Measurements from ENCODE around the gene CDK4. TPM values are rescaled to one million over a fixed set of nuclear protein-coding genes. Genes with fewer than 3 reads are reported as not detected.

Gene CDK4
- total and polyA plus RNA-seq, 2 of the 13 experiments (the other 11 are each of a cell fraction or from before 2014, with no cell fraction given) = 191 to 209 TPM

- Histone ChIP-seq H3K4me3 (replicated peaks in 1 of 3; ENCODE audit: insufficient read depth in 1 of 3, low read depth in 2 of 3, low read length in 3 of 3) (peak overlapping the region; percentile 20 to 42 (median 34); a peak in 4 of 6 replicates), H3K4me1 (ENCODE audit: insufficient read depth, low read length) (peaks cover 43% of the 10 kb centered on the region), H3K9me3 (ENCODE audit: low read length) (no peaks in the 10 kb centered on the region), H3K27me3 (ENCODE audit: control insufficient read depth in 1 of 2, insufficient read depth in 2 of 2, low read length in 2 of 2) (no peaks in the 10 kb centered on the region; a peak in 1 of 5 replicates), H3K4me2 (ENCODE audit: low read depth, low read length) (peak overlapping the region; percentile 69), H2AFZ (ENCODE audit: low read length) (no peak overlapping the region), H3K27ac (ENCODE audit: extremely low read length, insufficient read depth, low read length) (peak overlapping the region; percentile 30), H3K79me2 (ENCODE audit: insufficient read depth, low read length) (peaks cover 24% of the 10 kb centered on the region), H3K9ac (ENCODE audit: insufficient read depth, low read depth, low read length) (peak overlapping the region; percentile 24), H4K20me1 (ENCODE audit: insufficient read depth, low read length) (0 out of 2 replicates have a peak, but pooled peaks cover 5% of the 10 kb centered on the region), H3K36me3 (replicated peaks in 1 of 2; ENCODE audit: control insufficient read depth in 1 of 2, insufficient read depth in 2 of 2, low read length in 2 of 2) (peaks cover 10 to 23% of the 10 kb centered on the region in 2 experiments; a peak in 4 of 5 replicates)
- ChIA-PET CTCF (ENCODE audit: low intra/inter-chr PET ratio, low total read pairs) (no interaction called here), POLR2A (interaction anchor here (0.6 to 1.1 kb wide), 7 partner anchors 8 to 94 kb away, joined by 3 to 4 read pairs (median 3); partner anchors contain the start of genes CTDSP2, EEF1AKMT3, METTL1 and OS9)
- DNase-seq (ENCODE audit: low spot score) = no peak
- 0% methylated on average over 3 of the region's 5 CpGs for WGBS (ENCODE audit: low lambda C conversion rate)
- no TSS peak for BruUV-seq (replicated peaks)
- in situ Hi-C loops (cut with HindIII; ENCODE audit: extremely low pct_ligation_motif_present, low pct_unique_long_range_greater_than_20kb) = no loop called here
- TF ChIP-seq SAFB2 (CRISPR knock-in tag; IDR thresholded peaks at IDR 0.05; ENCODE audit: borderline replicate concordance, low read depth) = 0 out of 2 replicates have a peak, but pooled peaks have one; percentile 2
- no peak for TF ChIP-seq MEIS2 (CRISPR knock-in tag; IDR thresholded peaks at IDR 0.05)
- TF ChIP-seq CBX1 (IDR thresholded peaks at IDR 0.05; ENCODE audit: low read depth) = peak; percentile 10
- TF ChIP-seq ZNF460 (CRISPR knock-in tag; IDR thresholded peaks at IDR 0.05; ENCODE audit: borderline replicate concordance) = no peak
- peak; percentile 74 for ATAC-seq
- intact Hi-C loops (cut with micrococcal nuclease; ENCODE audit: unreplicated experiment) = loop anchor here (1.0 kb wide), 1 partner anchor 8 kb away; no protein-coding TSS in a partner anchor
- no peak for FAIRE-seq
Measured at GRCh38 chr12:57752668-57753000, 524 bp upstream of the CDK4 start.

GRCh38 chr12:57751432-57751787 lies 700 bp downstream of the CDK4 start:
- no peaks in the 10 kb centered on the region for H3K9me3 ChIP-seq (ENCODE audit: low read length)
- intact Hi-C loops (cut with micrococcal nuclease; ENCODE audit: unreplicated experiment) (no loop called here), in situ Hi-C loops (cut with HindIII; ENCODE audit: extremely low pct_ligation_motif_present, low pct_unique_long_range_greater_than_20kb) (no loop called here)
- peak overlapping the region; percentile 87 for H3K27ac ChIP-seq (ENCODE audit: extremely low read length, insufficient read depth, low read length)
- ChIA-PET POLR2A (interaction anchor here (1.1 kb wide), 1 partner anchor 16 kb away, joined by 3 read pairs; no protein-coding TSS in a partner anchor), CTCF (ENCODE audit: low intra/inter-chr PET ratio, low total read pairs) (no interaction called here)
- H4K20me1 ChIP-seq (ENCODE audit: insufficient read depth, low read length) = 0 out of 2 replicates have a peak, but pooled peaks cover 5% of the 10 kb centered on the region
- WGBS (ENCODE audit: low lambda C conversion rate) = 3% methylated on average over 8 of the region's 8 CpGs
- peak overlapping the region; percentile 72 to 87 (median 78) for H3K4me3 ChIP-seq (replicated peaks in 1 of 3; ENCODE audit: insufficient read depth in 1 of 3, low read depth in 2 of 3, low read length in 3 of 3)
- DNase-seq (ENCODE audit: low spot score) (no peak), ATAC-seq (peak; percentile 3), FAIRE-seq (no peak)
- no peak overlapping the region for H2AFZ ChIP-seq (ENCODE audit: low read length)
- peaks cover 40% of the 10 kb centered on the region for H3K4me1 ChIP-seq (ENCODE audit: insufficient read depth, low read length)
- H3K4me2 ChIP-seq (ENCODE audit: low read depth, low read length) = peak overlapping the region; percentile 98
- no TSS peak for BruUV-seq (replicated peaks)
- H3K79me2 ChIP-seq (ENCODE audit: insufficient read depth, low read length) = peaks cover 23% of the 10 kb centered on the region
- peak overlapping the region; percentile 96 for H3K9ac ChIP-seq (ENCODE audit: insufficient read depth, low read depth, low read length)
- 0 out of 2 replicates have a peak, but pooled peaks have one; percentile 35 for TF ChIP-seq SSRP1 (CRISPR knock-in tag; IDR thresholded peaks at IDR 0.05)
- TF ChIP-seq POLR2A (IDR thresholded peaks at IDR 0.05; ENCODE audit: insufficient read depth in 1 of 2, low read depth in 2 of 2, low read length in 2 of 2) = 0 out of 4 replicates have a peak, but pooled peaks of 1 of the 2 experiments have one; percentile 6
- no peak for TF ChIP-seq ZNF253 (CRISPR knock-in tag; IDR thresholded peaks at IDR 0.05; ENCODE audit: borderline replicate concordance)
- TF ChIP-seq, protein P1, sequence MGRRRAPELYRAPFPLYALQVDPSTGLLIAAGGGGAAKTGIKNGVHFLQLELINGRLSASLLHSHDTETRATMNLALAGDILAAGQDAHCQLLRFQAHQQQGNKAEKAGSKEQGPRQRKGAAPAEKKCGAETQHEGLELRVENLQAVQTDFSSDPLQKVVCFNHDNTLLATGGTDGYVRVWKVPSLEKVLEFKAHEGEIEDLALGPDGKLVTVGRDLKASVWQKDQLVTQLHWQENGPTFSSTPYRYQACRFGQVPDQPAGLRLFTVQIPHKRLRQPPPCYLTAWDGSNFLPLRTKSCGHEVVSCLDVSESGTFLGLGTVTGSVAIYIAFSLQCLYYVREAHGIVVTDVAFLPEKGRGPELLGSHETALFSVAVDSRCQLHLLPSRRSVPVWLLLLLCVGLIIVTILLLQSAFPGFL (CRISPR knock-in tag; IDR thresholded peaks at IDR 0.05) = no peak
- TF ChIP-seq CCAR2 (optimal IDR thresholded peaks at IDR 0.05; ENCODE audit: low read depth, low read length) = no peak
- no peak for TF ChIP-seq ZNF766 (CRISPR knock-in tag; IDR thresholded peaks at IDR 0.05; ENCODE audit: borderline replicate concordance)
- TF ChIP-seq BRD4 (CRISPR knock-in tag; IDR thresholded peaks at IDR 0.05) = 0 out of 2 replicates have a peak, but pooled peaks have one; percentile 36
- H3K36me3 ChIP-seq (replicated peaks in 1 of 2; ENCODE audit: control insufficient read depth in 1 of 2, insufficient read depth in 2 of 2, low read length in 2 of 2) = peaks cover 10 to 33% of the 10 kb centered on the region in 2 experiments
- no peaks in the 10 kb centered on the region; a peak in 1 of 5 replicates for H3K27me3 ChIP-seq (ENCODE audit: control insufficient read depth in 1 of 2, insufficient read depth in 2 of 2, low read length in 2 of 2)
